ENCODE measurements around the gene TTC4. TPM values are rescaled to one million over a fixed set of nuclear protein-coding genes. Genes with fewer than 3 reads are reported as not detected.

TTC4 gene
- total and polyA plus RNA-seq, 2 of the 4 experiments (the other 2 are of a cell fraction): 21.6 to 27.1 TPM

GRCh38 chr1:54764922-54765561, 49.4 kb downstream of the TTC4 start (continued):
- no peak for TF ChIP-seq USF2 (IDR thresholded peaks at IDR 0.05; ENCODE audit: low read depth, low read length)

- intact Hi-C loops (cut with micrococcal nuclease): no loop called here
- Histone ChIP-seq H3K27ac (ENCODE audit: insufficient read depth, low read length) (no peak overlapping the region), H3K14ac (replicated peaks; ENCODE audit: low read depth, low read length) (no peak overlapping the region), H4K20me1 (ENCODE audit: insufficient read depth, low read length) (no peaks in the 10 kb centered on the region; the same call in 1 of the 2 replicates), H3K23ac (ENCODE audit: low read depth, low read length) (no peak overlapping the region), H4K91ac (ENCODE audit: insufficient read depth, low read depth, low read length) (no peak overlapping the region), H3K9me3 (ENCODE audit: control insufficient read depth, insufficient read depth, low read length) (no peaks in the 10 kb centered on the region), H2AFZ (replicated peaks; ENCODE audit: low read length, poor library complexity) (no peak overlapping the region), H3K79me1 (ENCODE audit: low read depth in 1 of 2, low read length in 2 of 2) (peaks cover 18 to 23% of the 10 kb centered on the region in 2 experiments), H2BK20ac (ENCODE audit: low read depth, low read length) (no peak overlapping the region), H2BK15ac (ENCODE audit: low read depth, low read length) (no peak overlapping the region), H3K27me3 (ENCODE audit: control insufficient read depth, insufficient read depth, low read length) (peaks cover 4% of the 10 kb centered on the region; the same call in 1 of the 2 replicates), H3K18ac (ENCODE audit: low read depth, low read length) (no peak overlapping the region), H3K36me3 (ENCODE audit: control insufficient read depth, insufficient read depth, low read length) (no peaks in the 10 kb centered on the region), H4K5ac (ENCODE audit: low read depth, low read length) (no peak overlapping the region), H3K4ac (ENCODE audit: low read depth, low read length) (no peak overlapping the region), H3K4me1 (ENCODE audit: control insufficient read depth, insufficient read depth, low read length) (no peaks in the 10 kb centered on the region), H2AK5ac (ENCODE audit: low read depth, low read length) (no peak overlapping the region), H2AK9ac (replicated peaks; ENCODE audit: low read depth, low read length, poor library complexity) (no peak overlapping the region), H4K8ac (ENCODE audit: low read depth in 2 of 2, low read length in 2 of 2) (no peak overlapping the region), H3K56ac (ENCODE audit: extremely low read depth, insufficient read depth, low read length) (no peak overlapping the region), H3K9me1 (ENCODE audit: insufficient read depth, low read length) (no peaks in the 10 kb centered on the region), H2BK120ac (ENCODE audit: low read depth, low read length) (no peak overlapping the region), H2BK5ac (ENCODE audit: low read depth, low read length, poor library complexity, severe bottlenecking) (no peak overlapping the region), H3K4me3 (ENCODE audit: insufficient read depth, low read depth, low read length) (no peak overlapping the region), H3K4me2 (ENCODE audit: low read depth, low read length) (no peak overlapping the region), H3K9ac (ENCODE audit: low read depth, low read length) (no peak overlapping the region)
- WGBS, 2 experiments (ENCODE audit: extremely low coverage in 2 of 2, insufficient read length in 1 of 2): no CpG with 5 or more reads among the region's 4 CpGs
- no TSS peak for BruUV-seq (replicated peaks)
- in situ Hi-C loops (cut with MboI; ENCODE audit: low sequenced_read_pairs): no loop called here
- ATAC-seq (ENCODE audit: low read depth) (no peak), DNase-seq (no peak)
- POLR2A ChIA-PET (ENCODE audit: unreplicated experiment): no interaction called here
- dilution Hi-C loops (cut with HindIII; ENCODE audit: low sequenced_read_pairs, unreplicated experiment): no loop called here
- CTCF ChIA-PET: no interaction called here
- TF ChIP-seq RAD21 (IDR thresholded peaks at IDR 0.05; ENCODE audit: low read length) (no peak), POLR2A (IDR thresholded peaks at IDR 0.05; ENCODE audit: low read depth, low read length) (no peak), NFE2L2 (IDR thresholded peaks at IDR 0.05; ENCODE audit: low read depth, low read length) (no peak)
Observed at GRCh38 chr1:54766726-54767125, 51.1 kb downstream of the TTC4 start.

Measured in IMR-90 (cell line).